Medulla oblongata (tissue), 1 donor: ENCODE measurements around the gene GALNT18.

Experiments
- DNase-seq: peaks from one replicate; pipeline ENCODE4 v3.0.0-alpha.2; 2015; ENCODE audit errors: extremely low spot score

Gene GALNT18

DNA sequence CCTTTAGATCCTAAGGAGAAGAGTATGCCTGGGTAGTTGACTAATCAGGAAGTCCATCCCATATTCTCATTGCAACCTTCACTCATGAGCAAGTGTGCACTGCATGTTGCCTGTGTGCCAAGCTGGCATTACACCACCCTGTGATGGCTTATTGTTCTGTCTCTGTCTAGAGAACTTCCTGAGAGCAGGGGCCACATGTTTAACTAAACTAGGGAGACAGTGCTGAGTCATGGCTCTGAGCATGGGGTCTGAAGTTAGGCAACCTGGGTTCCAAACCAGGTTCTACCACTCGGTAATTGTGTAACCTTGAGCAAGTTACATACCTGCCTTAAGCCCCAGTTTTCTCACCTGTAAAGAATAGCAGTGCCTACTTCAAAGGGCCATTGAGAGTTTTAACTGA is 308.4 kb downstream of the GALNT18 start:
- no peak for DNase-seq

GRCh38 chr11:11312738-11313137 is 309.1 kb downstream of the GALNT18 start:
- no peak for DNase-seq

DNA sequence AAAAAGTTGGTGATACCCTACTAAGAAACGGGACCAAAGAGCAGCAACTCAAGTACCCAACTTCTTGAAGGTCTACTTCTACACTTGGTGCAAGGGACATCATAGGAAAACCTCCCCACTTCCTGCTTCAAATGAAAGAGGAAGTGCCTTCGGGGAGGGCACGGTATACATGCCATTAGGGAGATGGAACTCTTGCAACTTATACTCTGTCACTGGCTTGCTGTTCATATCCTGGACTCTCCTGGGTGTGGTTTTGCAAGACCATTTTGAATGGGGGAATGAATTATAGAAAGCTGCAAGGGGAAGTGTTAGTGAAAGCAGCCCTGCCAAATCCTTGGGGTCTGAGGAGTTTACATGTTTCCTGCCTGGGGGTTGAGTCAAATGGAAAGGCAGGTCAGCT is 310.6 kb downstream of the GALNT18 start:
- DNase-seq, result no peak

GRCh38 chr11:11309906-11310305 is 311.9 kb downstream of the GALNT18 start:
- no peak for DNase-seq

DNA sequence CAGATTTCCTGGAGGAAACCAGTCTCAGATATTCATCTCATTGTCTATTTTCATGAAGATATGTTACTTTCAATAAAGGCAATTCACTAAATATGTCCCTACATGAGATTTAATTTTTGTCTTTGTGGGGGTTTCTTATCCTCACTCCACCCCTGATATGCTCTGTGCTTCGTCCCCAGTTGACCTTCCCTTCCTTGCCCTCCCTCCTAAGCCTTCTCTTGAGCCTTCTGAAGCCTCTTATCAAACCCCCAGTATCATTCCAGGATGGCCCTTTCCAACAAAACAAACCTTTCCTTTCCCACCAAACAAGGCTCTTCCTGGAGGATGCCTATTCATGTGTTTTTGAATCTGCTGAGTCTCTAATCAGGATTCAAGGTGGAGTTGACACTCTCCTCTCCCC is 313.6 kb downstream of the GALNT18 start:
- DNase-seq, result no peak

- no peak for DNase-seq
Observed at GRCh38 chr11:11306855-11307254, 314.9 kb downstream of the GALNT18 start.

DNA sequence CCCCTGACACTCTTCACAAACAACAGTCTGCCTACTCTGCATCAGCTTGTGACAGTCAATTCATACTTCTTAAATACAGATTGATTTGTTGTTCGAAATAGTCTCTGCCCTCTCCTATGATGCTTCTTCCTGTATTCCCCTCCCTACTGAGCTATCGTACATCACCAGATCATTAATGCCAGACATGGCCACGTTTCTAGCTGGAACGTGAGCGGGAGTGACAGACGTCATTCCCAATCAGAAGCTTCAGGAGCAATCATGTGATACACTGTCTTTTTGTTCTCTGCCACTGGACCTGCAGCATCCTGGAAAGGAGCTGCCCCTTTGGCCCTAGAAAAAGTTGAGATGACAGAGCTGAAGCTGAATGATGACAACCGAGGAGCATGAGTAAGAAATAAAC is 317.3 kb downstream of the GALNT18 start:
- no peak for DNase-seq

DNA sequence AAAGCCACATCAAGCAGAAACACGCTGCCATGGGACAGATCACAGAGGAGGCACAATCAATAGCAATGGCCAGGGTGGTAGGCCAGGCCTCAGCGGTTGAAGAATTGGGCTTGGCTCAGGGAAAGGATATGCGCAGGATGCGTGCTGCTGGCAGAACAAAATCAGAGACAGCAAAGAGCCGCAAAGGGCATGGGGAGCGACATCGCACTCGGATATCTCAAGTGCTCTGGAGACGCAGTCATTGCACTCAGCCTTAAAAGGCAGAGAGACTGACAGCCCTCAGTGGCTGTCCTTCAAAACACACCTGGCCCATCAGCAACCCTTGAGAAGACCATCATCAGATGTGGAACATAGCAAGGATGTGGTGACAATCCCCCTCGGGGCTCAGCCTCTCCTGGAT is 319.2 kb downstream of the GALNT18 start:
- no peak for DNase-seq

- no peak for DNase-seq
Observed at GRCh38 chr11:11301212-11301611, 320.6 kb downstream of the GALNT18 start.

DNA sequence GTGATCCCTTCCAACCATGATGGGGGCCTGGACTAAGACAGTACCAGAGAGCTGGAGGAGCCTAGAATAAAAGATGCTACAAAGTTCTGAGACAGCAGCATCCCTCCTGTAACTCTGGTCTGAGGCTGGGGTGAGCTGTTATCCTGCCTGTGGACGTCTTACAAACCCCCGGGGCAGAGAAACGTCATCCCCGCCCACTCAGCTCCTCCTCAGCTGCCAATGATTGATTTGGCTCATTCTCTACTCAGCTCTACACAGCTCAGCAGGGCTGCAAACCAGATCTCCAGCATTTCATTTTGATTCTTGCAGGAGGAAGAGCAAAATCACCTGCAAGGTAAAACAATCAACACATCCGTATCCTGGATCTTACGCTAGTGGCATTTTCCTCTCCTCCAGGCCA is 324.2 kb downstream of the GALNT18 start:
- no peak for DNase-seq

DNA sequence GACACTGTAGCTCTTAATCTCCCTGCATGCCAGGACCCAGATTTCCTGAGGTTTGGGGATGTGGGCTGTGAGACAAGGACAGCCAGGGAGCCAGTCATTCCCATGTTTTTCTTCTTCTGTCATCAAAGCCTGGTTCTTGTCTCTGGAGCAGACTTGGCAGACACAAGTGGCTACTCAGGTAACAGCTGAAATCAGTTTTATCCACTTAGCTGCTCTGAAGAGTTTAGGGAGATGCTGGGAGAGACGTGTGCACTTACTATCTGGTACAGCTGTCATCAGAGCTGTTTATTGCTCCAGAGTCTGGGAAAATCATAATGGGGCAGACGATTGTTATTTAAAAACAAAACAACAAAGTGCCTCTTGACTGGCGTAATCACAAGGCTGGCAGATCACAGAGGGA is 325.4 kb downstream of the GALNT18 start:
- DNase-seq, result no peak

GRCh38 chr11:11294551-11294855 is 327.3 kb downstream of the GALNT18 start:
- no peak for DNase-seq

- no peak for DNase-seq
Observed at GRCh38 chr11:11293798-11294550, 327.8 kb downstream of the GALNT18 start.

GRCh38 chr11:11292839-11293238 is 329.0 kb downstream of the GALNT18 start:
- no peak for DNase-seq

- no peak for DNase-seq
Observed at GRCh38 chr11:11291041-11292015, 330.5 kb downstream of the GALNT18 start.

GRCh38 chr11:11290354-11290753 is 331.5 kb downstream of the GALNT18 start:
- no peak for DNase-seq

DNA sequence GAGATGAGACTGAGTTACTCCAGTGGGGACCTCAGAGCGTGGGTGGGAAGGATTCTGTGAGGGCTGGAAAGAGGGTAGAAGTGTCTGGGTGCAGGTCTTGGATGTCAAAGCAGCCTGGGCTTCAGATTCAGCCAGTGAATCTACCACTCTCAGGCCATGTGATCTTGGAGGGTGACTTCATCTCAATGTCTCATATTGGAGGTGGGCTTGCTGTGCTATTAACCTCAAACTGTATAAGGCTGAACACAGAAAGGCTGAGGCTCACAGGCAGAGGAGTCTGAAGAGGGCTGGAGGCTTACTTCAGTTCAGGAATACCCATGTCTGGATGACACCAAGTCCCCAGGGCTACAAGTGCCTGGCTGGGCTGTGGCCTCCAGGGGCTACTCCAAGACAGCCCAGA is 332.1 kb downstream of the GALNT18 start:
- no peak for DNase-seq

DNA sequence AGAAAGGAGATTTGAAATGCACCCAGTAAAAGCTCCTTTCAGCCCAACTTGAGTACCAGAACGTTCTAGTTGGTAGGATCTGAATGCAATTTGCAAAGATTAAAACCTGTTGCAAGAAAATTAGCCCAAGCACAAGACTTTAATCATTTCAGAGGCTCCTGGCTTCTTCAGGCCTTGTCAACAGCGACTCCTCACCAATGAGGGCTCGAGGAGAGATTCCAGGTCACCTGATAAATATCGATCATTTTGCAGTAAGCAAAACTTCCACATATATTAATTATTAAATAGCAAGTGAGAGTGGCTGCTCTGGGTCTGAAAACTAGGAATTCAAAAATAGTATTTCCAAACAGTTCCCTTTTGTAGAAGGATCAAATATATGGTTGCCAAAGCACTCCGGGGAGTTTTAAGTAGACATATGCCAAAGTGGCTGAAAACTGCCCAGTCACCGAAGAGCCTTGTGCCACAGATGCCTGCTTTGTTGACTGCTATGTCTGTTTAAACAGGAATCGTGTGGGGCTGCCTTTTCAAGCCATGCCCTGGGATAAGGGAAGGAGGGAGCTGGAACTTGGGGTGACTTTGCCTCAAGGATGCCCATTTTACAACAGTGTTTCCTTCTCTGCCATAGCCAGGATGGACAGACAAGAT is 332.7 kb downstream of the GALNT18 start:
- no peak for DNase-seq

DNA sequence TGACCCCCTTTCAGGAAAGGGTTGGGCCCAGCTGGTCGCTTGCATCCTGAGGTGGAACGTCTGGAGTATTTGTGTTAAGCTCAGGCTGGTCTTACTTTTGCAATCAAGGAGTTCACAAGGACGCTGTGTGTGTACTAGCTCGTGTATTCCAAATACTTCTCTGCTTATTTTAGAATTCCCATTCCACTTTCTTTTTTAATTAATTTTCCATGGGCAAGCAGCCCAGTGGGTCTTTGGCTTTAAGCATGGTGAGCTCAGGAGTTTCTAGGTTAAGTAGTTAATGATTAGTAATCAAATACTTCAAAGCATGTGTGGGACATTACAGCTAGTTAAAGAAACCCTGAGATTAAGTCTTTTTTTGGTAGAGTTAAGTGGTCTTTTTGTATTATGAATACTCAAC is 337.3 kb downstream of the GALNT18 start:
- DNase-seq, result no peak

DNA sequence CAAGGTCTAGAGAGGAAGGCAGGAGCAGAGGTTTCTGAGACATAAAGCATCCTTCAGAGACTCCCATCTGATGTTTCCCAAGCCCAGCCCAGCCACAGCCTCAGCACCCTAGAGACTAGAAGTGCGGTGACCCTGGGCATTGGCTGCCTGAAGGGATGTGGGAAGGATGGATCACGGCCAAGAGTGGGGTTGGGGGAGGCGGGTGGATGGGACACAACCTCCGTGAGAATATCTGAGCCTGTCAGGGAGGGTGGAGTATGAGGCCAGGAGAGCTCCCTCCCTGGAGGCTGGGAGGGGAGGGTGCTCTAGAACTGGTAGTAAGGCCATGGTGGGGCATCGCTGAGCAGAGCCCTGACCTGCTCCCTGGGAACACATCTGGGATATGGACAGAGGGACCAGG is 340.2 kb downstream of the GALNT18 start:
- DNase-seq, result no peak

DNA sequence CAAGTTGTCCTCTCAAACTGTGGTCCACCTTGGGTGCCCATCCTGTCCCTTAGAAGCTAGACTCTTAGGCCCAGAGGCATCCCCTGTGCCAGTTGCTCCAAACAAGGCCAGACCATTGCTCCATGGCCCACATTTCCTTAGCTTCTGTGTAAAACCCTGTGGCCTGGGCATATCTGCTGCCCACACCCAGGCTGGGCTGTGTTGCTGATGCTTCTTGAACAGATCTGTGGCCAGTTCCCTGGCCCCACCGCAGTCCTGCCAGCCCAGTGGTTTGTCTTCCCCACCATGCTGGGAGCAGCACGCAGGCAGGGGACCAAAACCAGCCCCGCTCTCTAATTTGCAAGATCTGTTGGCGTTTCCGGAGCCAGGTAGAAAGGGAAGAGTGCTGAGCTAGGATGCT is 341.0 kb downstream of the GALNT18 start:
- no peak for DNase-seq

DNA sequence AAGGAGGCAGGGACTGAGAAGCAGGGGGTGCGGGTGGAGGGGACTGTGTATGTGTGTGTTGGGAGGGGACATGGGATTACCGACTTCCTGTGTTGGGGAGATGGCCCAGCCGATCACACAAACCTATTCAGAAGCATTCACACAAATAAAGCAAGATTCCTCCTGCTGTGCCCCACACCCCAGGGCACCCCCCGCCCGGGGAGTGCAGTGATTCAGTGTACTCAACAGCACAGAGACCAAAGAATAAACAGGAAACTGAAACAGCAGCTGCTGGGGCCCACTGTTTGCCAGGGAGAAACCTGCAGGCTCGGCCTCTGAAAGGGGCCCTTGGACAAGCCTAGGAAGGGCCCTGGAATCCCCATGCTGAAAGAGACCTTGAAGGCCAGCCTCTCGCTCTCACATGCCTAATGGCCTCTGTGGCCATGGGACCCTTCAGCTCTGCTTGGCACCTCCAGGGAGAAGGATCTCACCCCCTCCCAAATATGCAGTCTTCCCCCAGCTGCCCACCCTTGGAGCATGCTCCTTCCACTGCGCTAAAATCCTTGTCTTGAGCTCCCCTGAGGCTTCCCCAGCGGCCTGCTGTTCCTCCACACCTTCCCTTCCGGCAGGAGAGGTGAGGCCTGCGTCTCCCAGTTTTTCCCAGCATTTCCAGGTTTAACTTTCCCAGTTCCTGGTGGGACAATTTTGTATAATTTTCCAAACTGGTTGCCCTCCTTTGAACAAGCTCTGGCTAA is 341.7 kb downstream of the GALNT18 start:
- no peak for DNase-seq
